Lower leg skin (tissue), 4 donors: Measurements from ENCODE around the gene P3H3. TPM values are rescaled to one million over a fixed set of nuclear protein-coding genes. Genes with fewer than 3 reads are reported as not detected.

Experiments
- DNase-seq, 2 donors: peaks; one replicate each; pipeline ENCODE4 v3.0.0-alpha.2; 2019; ENCODE audit warnings: low spot score in 2 of 2
- H3K4me3 ChIP-seq: fragments of 200-600 bp; sonication (generic); 2 replicates; pipeline ENCODE4 v1.5.1; 2017; ENCODE audit warnings: mild to moderate bottlenecking, low read depth; ENCODE audit not compliant: poor library complexity, severe bottlenecking
- CTCF ChIP-seq, 3 donors: fragments of 450-650 bp; IDR thresholded peaks; one replicate each; pipeline ENCODE4 v1.5.1; 2016; ENCODE audit warnings: antibody characterized with exemption in 3 of 3, mild to moderate bottlenecking in 3 of 3, moderate library complexity in 2 of 3
- POLR2A ChIP-seq, 2 donors: fragments of 450-650 bp; IDR thresholded peaks; one replicate each; pipeline ENCODE4 v1.6.1; 2016 to 2017; ENCODE audit warnings: antibody characterized with exemption in 2 of 2, mild to moderate bottlenecking in 1 of 2, moderate library complexity in 1 of 2
- WGBS, 2 donors: methylation state at CpG; one replicate each; pipeline ENCODE4 v1.1.5; 2018; 5-methylcytosine and 5-hydroxymethylcytosine counted together
- intact Hi-C: fragments of 100-400 bp; cut with DNase I; formaldehyde crosslinking; loops from one replicate; pipeline ENCODE4 v1.15.0; 2023; ENCODE audit warnings: low total_unique reads
- total RNA-seq, 4 donors: library from RNA; depleted of rRNA; stranded (reverse); fragments of >200 nt; gene quantifications; one replicate each; pipeline ENCODE4 v1.1.0, GENCODE V29; 2016

P3H3 gene
- total RNA-seq, 4 donors from 2014 or later, result 8.8 to 18.2 (median 11.8) TPM

GRCh38 chr12:6830999-6831398 is 2.8 kb downstream of the P3H3 start:
- no peak for DNase-seq
- 89 to 91% methylated on average over 6 of the region's 6 CpGs for WGBS, 2 donors
- intact Hi-C loops, result no loop called here
- H3K4me3 ChIP-seq, result no peak overlapping the region
- TF ChIP-seq CTCF (IDR thresholded peaks at IDR 0.05), result no peak
- TF ChIP-seq POLR2A (IDR thresholded peaks at IDR 0.05), result no peak

GRCh38 chr12:6831450-6831995 is 3.3 kb downstream of the P3H3 start:
- intact Hi-C loops, result no loop called here
- WGBS, 2 donors, result 84 to 93% methylated on average over 12 of the region's 12 CpGs
- TF ChIP-seq CTCF (IDR thresholded peaks at IDR 0.05) (no peak), POLR2A (IDR thresholded peaks at IDR 0.05) (no peak)
- H3K4me3 ChIP-seq, result no peak overlapping the region
- DNase-seq, result no peak

- no peak for DNase-seq
- TF ChIP-seq POLR2A (IDR thresholded peaks at IDR 0.05) (no peak), CTCF (IDR thresholded peaks at IDR 0.05) (no peak)
- H3K4me3 ChIP-seq, result no peak overlapping the region
- WGBS, 2 donors, result 89 to 95% methylated on average over 4 of the region's 4 CpGs
- intact Hi-C loops, result no loop called here
Observed at GRCh38 chr12:6832125-6832524, 3.9 kb downstream of the P3H3 start.

- no peak for TF ChIP-seq POLR2A (IDR thresholded peaks at IDR 0.05)
- TF ChIP-seq CTCF (IDR thresholded peaks at IDR 0.05), result no peak
- DNase-seq, result no peak
- 82 to 88% methylated on average over 4 to 6 of the region's 6 CpGs for WGBS, 2 donors
- intact Hi-C loops, result no loop called here
- H3K4me3 ChIP-seq, result no peak overlapping the region
Observed at GRCh38 chr12:6833189-6833890, 5.1 kb downstream of the P3H3 start.

- 52 to 64% methylated on average over 1 of the region's 1 CpG for WGBS, 2 donors
- no peak for DNase-seq
- TF ChIP-seq POLR2A (IDR thresholded peaks at IDR 0.05) (no peak), CTCF (IDR thresholded peaks at IDR 0.05) (no peak)
- H3K4me3 ChIP-seq, result no peak overlapping the region
- intact Hi-C loops, result no loop called here
Observed at GRCh38 chr12:6834254-6834653, 6.0 kb downstream of the P3H3 start.

GRCh38 chr12:6834873-6835272 is 6.7 kb downstream of the P3H3 start:
- TF ChIP-seq POLR2A (IDR thresholded peaks at IDR 0.05) (no peak), CTCF (IDR thresholded peaks at IDR 0.05) (no peak)
- 76 to 90% methylated on average over 5 of the region's 5 CpGs for WGBS, 2 donors
- H3K4me3 ChIP-seq, result no peak overlapping the region
- DNase-seq, result no peak
- intact Hi-C loops, result no loop called here
